NOMO-1 treated with DMSO at 0.1 percent for 48 hours (cell line): ENCODE measurements around the gene DCUN1D5.
"Not testable (repeated sequence)": the region's sequence is repeated elsewhere in the genome, so short reads cannot be mapped to it uniquely, and the experiment has no call there.

Experiments used
- DNase-seq: peaks from one replicate; lab custom pipeline; 2025; ENCODE audit not compliant: unreplicated experiment; lab: John Stamatoyannopoulos, UW

Gene DCUN1D5

GRCh38 chr11:103061656-103062055 lies 30.3 kb downstream of the DCUN1D5 start:
- no peak for DNase-seq

GRCh38 chr11:103055221-103055890 lies 36.6 kb downstream of the DCUN1D5 start:
- peak; percentile 51 for DNase-seq

GRCh38 chr11:103053997-103054396 lies 38.0 kb downstream of the DCUN1D5 start:
- no peak for DNase-seq

GRCh38 chr11:103051981-103052380 lies 40.0 kb downstream of the DCUN1D5 start:
- no peak for DNase-seq

- no peak for DNase-seq
These were observed 40.7 kb downstream of the DCUN1D5 start for GRCh38 chr11:103051151-103051801.

GRCh38 chr11:103050351-103050750 lies 41.6 kb downstream of the DCUN1D5 start:
- no peak for DNase-seq

GRCh38 chr11:103047837-103048236 lies 44.1 kb downstream of the DCUN1D5 start:
- DNase-seq, result no peak

GRCh38 chr11:103043826-103044678 lies 47.9 kb downstream of the DCUN1D5 start:
- no peak for DNase-seq

- DNase-seq, result no peak
These were observed 49.8 kb downstream of the DCUN1D5 start for GRCh38 chr11:103042161-103042560.

GRCh38 chr11:103035791-103036434 lies 56.0 kb downstream of the DCUN1D5 start:
- peak; percentile 90 for DNase-seq

- no peak for DNase-seq
These were observed 56.7 kb downstream of the DCUN1D5 start for GRCh38 chr11:103035216-103035615.

- no peak for DNase-seq
These were observed 60.1 kb downstream of the DCUN1D5 start for GRCh38 chr11:103031834-103032233.

- no peak for DNase-seq
These were observed 62.6 kb downstream of the DCUN1D5 start for GRCh38 chr11:103029401-103029800.

GRCh38 chr11:103028304-103029020 lies 63.5 kb downstream of the DCUN1D5 start:
- not testable (repeated sequence) for DNase-seq

GRCh38 chr11:103024086-103024485 lies 67.9 kb downstream of the DCUN1D5 start:
- DNase-seq, result no peak

- no peak for DNase-seq
These were observed 75.9 kb downstream of the DCUN1D5 start for GRCh38 chr11:103016031-103016430.

GRCh38 chr11:103013421-103013820 lies 78.5 kb downstream of the DCUN1D5 start:
- DNase-seq, result no peak
